OCI-LY7 (cell line): ENCODE results near the gene CLUH.

Experiments used
- CTCF ChIP-seq: fragments of 200-600 bp; sonication (generic); conservative IDR thresholded peaks from 2 replicates; pipeline ENCODE4 v1.5.1; 2014; ENCODE audit warnings: mild to moderate bottlenecking, antibody characterized with exemption, low read length, moderate library complexity, mixed read lengths
- EZH2phosphoT487 ChIP-seq: fragments of 200-600 bp; sonication (generic); IDR thresholded peaks from 2 replicates; pipeline ENCODE4 v1.6.1; 2018; ENCODE audit warnings: low read depth, borderline replicate concordance, mild to moderate bottlenecking, mixed run types, antibody characterized with exemption, low read length, moderate library complexity, mixed read lengths

GRCh38 chr17:2755891-2756724, 44.5 kb upstream of the CLUH start:
- TF ChIP-seq CTCF (no peak), EZH2phosphoT487 (no peak)
